Vagina (tissue), 2 donors: ENCODE data around the gene FGF1.

Experiments
- CTCF ChIP-seq, 3 experiments: fragments of 450-650 bp in 2 of 3; fragments of 200-600 bp in 1 of 3; sonication (generic) in 1 of 3; IDR thresholded peaks; one replicate each; pipeline ENCODE4 v1.5.1; 2017 to 2019; ENCODE audit warnings: antibody characterized with exemption in 3 of 3, mild to moderate bottlenecking in 2 of 3, moderate library complexity in 2 of 3
- POLR2AphosphoS5 ChIP-seq, 2 donors: sonication (generic); formaldehyde crosslinking; IDR thresholded peaks; one replicate each; pipeline ENCODE4 v1.9.0; 2017; ENCODE audit warnings: antibody characterized with exemption in 2 of 2, mild to moderate bottlenecking in 2 of 2, low read depth in 1 of 2; ENCODE audit not compliant: insufficient read depth in 1 of 2

- TF ChIP-seq POLR2AphosphoS5 (IDR thresholded peaks at IDR 0.05; ENCODE audit: insufficient read depth in 1 of 2, low read depth in 1 of 2) (no peak), CTCF (IDR thresholded peaks at IDR 0.05) (no peak)
Measured at GRCh38 chr5:142643634-142644033, 42.3 kb downstream of the FGF1 start.
